OCI-LY7 (cell line): ENCODE measurements around the gene TRIP12.

Experiments used
- EZH2phosphoT487 ChIP-seq: fragments of 200-600 bp; sonication (generic); IDR thresholded peaks from 2 replicates; pipeline ENCODE4 v1.6.1; 2018; ENCODE audit warnings: low read depth, borderline replicate concordance, mild to moderate bottlenecking, mixed run types, antibody characterized with exemption, low read length, moderate library complexity, mixed read lengths
- TF ChIP-seq, protein P1 (sequence below): fragments of 200-600 bp; sonication (generic); conservative IDR thresholded peaks from 2 replicates; pipeline ENCODE4 v1.5.1; 2014; ENCODE audit warnings: mild to moderate bottlenecking, antibody characterized with exemption, low read length, moderate library complexity, mixed read lengths

DNA sequence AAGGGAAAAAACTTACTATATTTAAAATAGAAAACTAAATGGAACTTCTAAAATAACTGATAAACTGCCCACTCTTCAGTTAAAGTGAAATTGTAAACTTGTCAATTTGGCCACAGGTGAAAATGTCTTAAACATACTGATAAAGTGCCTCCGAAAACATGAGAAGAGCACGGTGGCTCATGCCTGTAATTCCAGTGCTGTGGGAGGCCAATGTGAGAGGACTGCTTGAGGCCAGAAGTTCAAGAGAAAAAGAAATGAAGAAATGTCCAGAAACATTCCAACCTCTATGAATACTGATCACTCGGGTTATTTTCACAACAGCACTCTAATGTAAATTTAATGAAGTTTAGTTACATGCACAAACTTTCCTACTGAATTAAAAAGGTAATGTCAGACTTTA, 144.1 kb downstream of the TRIP12 start:
- TF ChIP-seq, protein P1, sequence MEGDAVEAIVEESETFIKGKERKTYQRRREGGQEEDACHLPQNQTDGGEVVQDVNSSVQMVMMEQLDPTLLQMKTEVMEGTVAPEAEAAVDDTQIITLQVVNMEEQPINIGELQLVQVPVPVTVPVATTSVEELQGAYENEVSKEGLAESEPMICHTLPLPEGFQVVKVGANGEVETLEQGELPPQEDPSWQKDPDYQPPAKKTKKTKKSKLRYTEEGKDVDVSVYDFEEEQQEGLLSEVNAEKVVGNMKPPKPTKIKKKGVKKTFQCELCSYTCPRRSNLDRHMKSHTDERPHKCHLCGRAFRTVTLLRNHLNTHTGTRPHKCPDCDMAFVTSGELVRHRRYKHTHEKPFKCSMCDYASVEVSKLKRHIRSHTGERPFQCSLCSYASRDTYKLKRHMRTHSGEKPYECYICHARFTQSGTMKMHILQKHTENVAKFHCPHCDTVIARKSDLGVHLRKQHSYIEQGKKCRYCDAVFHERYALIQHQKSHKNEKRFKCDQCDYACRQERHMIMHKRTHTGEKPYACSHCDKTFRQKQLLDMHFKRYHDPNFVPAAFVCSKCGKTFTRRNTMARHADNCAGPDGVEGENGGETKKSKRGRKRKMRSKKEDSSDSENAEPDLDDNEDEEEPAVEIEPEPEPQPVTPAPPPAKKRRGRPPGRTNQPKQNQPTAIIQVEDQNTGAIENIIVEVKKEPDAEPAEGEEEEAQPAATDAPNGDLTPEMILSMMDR, result no peak
- no peak for TF ChIP-seq EZH2phosphoT487
